ENCODE measurements around the gene GLRA1. TPM values are rescaled to one million over a fixed set of nuclear protein-coding genes. Genes with fewer than 3 reads are reported as not detected.

GLRA1 gene
- total and polyA plus RNA-seq, 2 of the 4 experiments (the other 2 are of a cell fraction) = not detected

DNA sequence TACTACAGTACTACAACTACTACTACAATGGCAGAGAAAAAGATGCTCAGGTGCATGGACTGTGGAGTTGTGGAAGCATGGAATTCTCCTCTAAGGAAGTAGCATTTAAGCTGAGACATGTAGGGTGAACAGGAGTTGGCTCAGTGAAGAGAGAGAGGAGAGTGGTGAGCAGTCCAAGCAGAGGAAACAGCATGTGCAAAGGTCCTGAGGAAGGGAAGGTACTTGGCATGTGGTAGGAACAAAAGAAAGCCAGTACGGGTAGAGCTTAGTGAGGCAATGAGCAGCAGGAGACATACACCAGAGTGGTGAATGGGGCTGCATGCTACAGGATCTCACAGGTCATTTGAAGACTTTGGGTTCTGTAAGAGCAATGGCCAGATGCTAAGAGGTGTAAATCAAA, 41.4 kb upstream of the GLRA1 start:
- H3K4me3 ChIP-seq (ENCODE audit: insufficient read depth, low read depth, low read length) = no peak overlapping the region
- no peaks in the 10 kb centered on the region for H3K27me3 ChIP-seq (ENCODE audit: control insufficient read depth, insufficient read depth, low read length)
- in situ Hi-C loops (cut with MboI; ENCODE audit: low sequenced_read_pairs) = no loop called here
- dilution Hi-C loops (cut with HindIII; ENCODE audit: low sequenced_read_pairs, unreplicated experiment) = no loop called here
- H3K4me2 ChIP-seq (ENCODE audit: low read depth, low read length) = no peak overlapping the region
- H4K91ac ChIP-seq (ENCODE audit: insufficient read depth, low read depth, low read length) = no peak overlapping the region
- H2BK15ac ChIP-seq (ENCODE audit: low read depth, low read length) = no peak overlapping the region
- no peak overlapping the region for H2AK5ac ChIP-seq (ENCODE audit: low read depth, low read length)
- H4K20me1 ChIP-seq (ENCODE audit: insufficient read depth, low read length) = no peaks in the 10 kb centered on the region
- BruUV-seq (replicated peaks) = no TSS peak
- DNase-seq (no peak), ATAC-seq (ENCODE audit: low read depth) (no peak)
- H3K9me1 ChIP-seq (ENCODE audit: insufficient read depth, low read length) = no peaks in the 10 kb centered on the region
- no peak overlapping the region for H3K14ac ChIP-seq (replicated peaks; ENCODE audit: low read depth, low read length)
- no peak overlapping the region for H2BK120ac ChIP-seq (ENCODE audit: low read depth, low read length)
- TF ChIP-seq RFX5 (IDR thresholded peaks at IDR 0.05; ENCODE audit: low read depth, low read length) (no peak), CHD1 (IDR thresholded peaks at IDR 0.05; ENCODE audit: low read depth, low read length) (no peak), CEBPB (IDR thresholded peaks at IDR 0.05; ENCODE audit: low read depth, low read length) (no peak), NFE2L2 (IDR thresholded peaks at IDR 0.05; ENCODE audit: low read depth, low read length) (no peak), RCOR1 (IDR thresholded peaks at IDR 0.05; ENCODE audit: insufficient replicate concordance, low read length) (no peak), MAFK (IDR thresholded peaks at IDR 0.05; ENCODE audit: low read depth, low read length) (no peak), MAZ (IDR thresholded peaks at IDR 0.05; ENCODE audit: borderline replicate concordance, low read depth, low read length) (no peak), FOS (IDR thresholded peaks at IDR 0.05; ENCODE audit: low read depth, low read length) (no peak), MXI1 (IDR thresholded peaks at IDR 0.05; ENCODE audit: borderline replicate concordance, low read depth, low read length) (no peak), POLR2A (IDR thresholded peaks at IDR 0.05; ENCODE audit: low read depth, low read length) (no peak), BHLHE40 (IDR thresholded peaks at IDR 0.05; ENCODE audit: low read depth, low read length) (no peak), RAD21 (IDR thresholded peaks at IDR 0.05; ENCODE audit: low read length) (no peak), SMC3 (IDR thresholded peaks at IDR 0.05; ENCODE audit: low read depth, low read length) (no peak)
- TF ChIP-seq, protein P1, sequence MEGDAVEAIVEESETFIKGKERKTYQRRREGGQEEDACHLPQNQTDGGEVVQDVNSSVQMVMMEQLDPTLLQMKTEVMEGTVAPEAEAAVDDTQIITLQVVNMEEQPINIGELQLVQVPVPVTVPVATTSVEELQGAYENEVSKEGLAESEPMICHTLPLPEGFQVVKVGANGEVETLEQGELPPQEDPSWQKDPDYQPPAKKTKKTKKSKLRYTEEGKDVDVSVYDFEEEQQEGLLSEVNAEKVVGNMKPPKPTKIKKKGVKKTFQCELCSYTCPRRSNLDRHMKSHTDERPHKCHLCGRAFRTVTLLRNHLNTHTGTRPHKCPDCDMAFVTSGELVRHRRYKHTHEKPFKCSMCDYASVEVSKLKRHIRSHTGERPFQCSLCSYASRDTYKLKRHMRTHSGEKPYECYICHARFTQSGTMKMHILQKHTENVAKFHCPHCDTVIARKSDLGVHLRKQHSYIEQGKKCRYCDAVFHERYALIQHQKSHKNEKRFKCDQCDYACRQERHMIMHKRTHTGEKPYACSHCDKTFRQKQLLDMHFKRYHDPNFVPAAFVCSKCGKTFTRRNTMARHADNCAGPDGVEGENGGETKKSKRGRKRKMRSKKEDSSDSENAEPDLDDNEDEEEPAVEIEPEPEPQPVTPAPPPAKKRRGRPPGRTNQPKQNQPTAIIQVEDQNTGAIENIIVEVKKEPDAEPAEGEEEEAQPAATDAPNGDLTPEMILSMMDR (conservative IDR thresholded peaks at IDR 0.05; ENCODE audit: low read depth, low read length) = no peak
- TF ChIP-seq, protein P2, sequence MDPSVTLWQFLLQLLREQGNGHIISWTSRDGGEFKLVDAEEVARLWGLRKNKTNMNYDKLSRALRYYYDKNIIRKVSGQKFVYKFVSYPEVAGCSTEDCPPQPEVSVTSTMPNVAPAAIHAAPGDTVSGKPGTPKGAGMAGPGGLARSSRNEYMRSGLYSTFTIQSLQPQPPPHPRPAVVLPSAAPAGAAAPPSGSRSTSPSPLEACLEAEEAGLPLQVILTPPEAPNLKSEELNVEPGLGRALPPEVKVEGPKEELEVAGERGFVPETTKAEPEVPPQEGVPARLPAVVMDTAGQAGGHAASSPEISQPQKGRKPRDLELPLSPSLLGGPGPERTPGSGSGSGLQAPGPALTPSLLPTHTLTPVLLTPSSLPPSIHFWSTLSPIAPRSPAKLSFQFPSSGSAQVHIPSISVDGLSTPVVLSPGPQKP (IDR thresholded peaks at IDR 0.05; ENCODE audit: borderline replicate concordance, low read depth, low read length) = no peak
- TF ChIP-seq, protein P3, sequence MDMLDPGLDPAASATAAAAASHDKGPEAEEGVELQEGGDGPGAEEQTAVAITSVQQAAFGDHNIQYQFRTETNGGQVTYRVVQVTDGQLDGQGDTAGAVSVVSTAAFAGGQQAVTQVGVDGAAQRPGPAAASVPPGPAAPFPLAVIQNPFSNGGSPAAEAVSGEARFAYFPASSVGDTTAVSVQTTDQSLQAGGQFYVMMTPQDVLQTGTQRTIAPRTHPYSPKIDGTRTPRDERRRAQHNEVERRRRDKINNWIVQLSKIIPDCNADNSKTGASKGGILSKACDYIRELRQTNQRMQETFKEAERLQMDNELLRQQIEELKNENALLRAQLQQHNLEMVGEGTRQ (IDR thresholded peaks at IDR 0.05; ENCODE audit: low read depth, low read length) = no peak
- no peak overlapping the region for H2AK9ac ChIP-seq (replicated peaks; ENCODE audit: low read depth, low read length, poor library complexity)
- no peak overlapping the region for H2BK5ac ChIP-seq (ENCODE audit: low read depth, low read length, poor library complexity, severe bottlenecking)
- no peaks in the 10 kb centered on the region for H3K9me3 ChIP-seq (ENCODE audit: control insufficient read depth, insufficient read depth, low read length)
- POLR2A ChIA-PET (ENCODE audit: unreplicated experiment) = no interaction called here
- CTCF ChIA-PET = no interaction called here
- no peak overlapping the region for H3K4ac ChIP-seq (ENCODE audit: low read depth, low read length)
- no peak overlapping the region for H3K56ac ChIP-seq (ENCODE audit: extremely low read depth, insufficient read depth, low read length)
- no CpG with 5 or more reads among the region's 1 CpG for WGBS, 2 experiments (ENCODE audit: extremely low coverage in 2 of 2, insufficient read length in 1 of 2)
- no peaks in the 10 kb centered on the region for H3K4me1 ChIP-seq (ENCODE audit: control insufficient read depth, insufficient read depth, low read length)
- no peaks in the 10 kb centered on the region for H3K79me1 ChIP-seq (ENCODE audit: low read depth in 1 of 2, low read length in 2 of 2)
- H3K9ac ChIP-seq (ENCODE audit: low read depth, low read length) = no peak overlapping the region
- intact Hi-C loops (cut with micrococcal nuclease) = no loop called here
- no peak overlapping the region for H2BK20ac ChIP-seq (ENCODE audit: low read depth, low read length)
- no peak overlapping the region for H3K27ac ChIP-seq (ENCODE audit: insufficient read depth, low read length)
- H3K23ac ChIP-seq (ENCODE audit: low read depth, low read length) = no peak overlapping the region
- no peak overlapping the region for H4K5ac ChIP-seq (ENCODE audit: low read depth, low read length)
- H3K36me3 ChIP-seq (ENCODE audit: control insufficient read depth, insufficient read depth, low read length) = no peaks in the 10 kb centered on the region
- H2AFZ ChIP-seq (replicated peaks; ENCODE audit: low read length, poor library complexity) = no peak overlapping the region
- H3K18ac ChIP-seq (ENCODE audit: low read depth, low read length) = no peak overlapping the region
- no peak overlapping the region for H4K8ac ChIP-seq (ENCODE audit: low read depth in 2 of 2, low read length in 2 of 2)
